ENCODE results near the gene UBALD2.

- TF ChIP-seq CTCF (IDR thresholded peaks at IDR 0.05; ENCODE audit: low read depth, low read length, poor library complexity, severe bottlenecking) (no peak), EZH2phosphoT487 (IDR thresholded peaks at IDR 0.05; ENCODE audit: borderline replicate concordance, low read length) (no peak)
These were observed 13.6 kb upstream of the UBALD2 start for GRCh38 chr17:76251478-76252039.
